Motor neuron (in vitro differentiated cells): ENCODE measurements around the gene LCE2C. TPM values are rescaled to one million over a fixed set of nuclear protein-coding genes. Genes with fewer than 3 reads are reported as not detected.

Source experiments
- total RNA-seq, 8 experiments: library from RNA; unstranded; fragments of 300-600 nt; gene quantifications; 2 replicates each; pipeline versions ENCODE4 v1.2.3 to v1.2.4, GENCODE V29; 2022

Gene LCE2C
- total RNA-seq, 8 experiments from 2014 or later, result 1.4 TPM; not detected in 7

Other genes starting within 250 kb of the LCE2C start
- gene LCE5A, start 164.5 kb upstream of the LCE2C start, total RNA-seq, result 1 to 10 TPM in 1 of 8 experiments, under 1 TPM in 2, not detected in 5; 0.25 to 1.1 (median 0.66) TPM
- not detected for gene CRCT1, start 160.8 kb upstream of the LCE2C start, total RNA-seq
- under 1 TPM in 1 of 8 experiments, not detected in 7; 0.81 TPM for gene LCE3E, start 108.5 kb upstream of the LCE2C start, total RNA-seq
- not detected for gene LCE3D, start 94.8 kb upstream of the LCE2C start, total RNA-seq
- gene LCE3C, start 75.0 kb upstream of the LCE2C start, total RNA-seq, result 1 to 10 TPM in 1 of 8 experiments, not detected in 7; 1.3 TPM
- not detected for gene LCE3B, start 61.5 kb upstream of the LCE2C start, total RNA-seq
- not detected for gene LCE3A, start 52.2 kb upstream of the LCE2C start, total RNA-seq
- not detected for gene LCE2D, start 11.9 kb upstream of the LCE2C start, total RNA-seq
- not detected for gene LCE2B, start 10.8 kb downstream of the LCE2C start, total RNA-seq
- under 1 TPM in 1 of 8 experiments, not detected in 7; 0.62 TPM for gene LCE2A, start 23.1 kb downstream of the LCE2C start, total RNA-seq
- not detected for gene LCE4A, start 32.9 kb downstream of the LCE2C start, total RNA-seq
- gene KPRP, start 82.7 kb downstream of the LCE2C start, total RNA-seq, result 1 to 10 TPM in 1 of 8 experiments, under 1 TPM in 5, not detected in 2; 0.20 to 1.8 (median 0.37) TPM
- gene LCE1F, start 99.9 kb downstream of the LCE2C start, total RNA-seq, result not detected
- under 1 TPM in 3 of 8 experiments, not detected in 5; 0.23 to 0.95 (median 0.51) TPM for gene LCE1E, start 111.0 kb downstream of the LCE2C start, total RNA-seq
- gene LCE1D, start 121.4 kb downstream of the LCE2C start, total RNA-seq, result not detected
- gene LCE1C, start 131.4 kb downstream of the LCE2C start, total RNA-seq, result 1 to 10 TPM in 1 of 8 experiments, under 1 TPM in 1, not detected in 6; 0.76 to 1.0 TPM
- under 1 TPM in 3 of 8 experiments, not detected in 5; 0.24 to 0.66 (median 0.25) TPM for gene LCE1B, start 136.7 kb downstream of the LCE2C start, total RNA-seq
- not detected for gene LCE1A, start 152.2 kb downstream of the LCE2C start, total RNA-seq
- 1 to 10 TPM in 1 of 8 experiments, under 1 TPM in 1, not detected in 6; 0.87 to 1.7 TPM for gene LCE6A, start 167.6 kb downstream of the LCE2C start, total RNA-seq
- gene LCE7A, start 184.7 kb downstream of the LCE2C start, total RNA-seq, result 1 to 10 TPM in 1 of 8 experiments, not detected in 7; 2.4 TPM
- gene SMCP, start 203.0 kb downstream of the LCE2C start, total RNA-seq, result not detected
- gene IVL, start 233.3 kb downstream of the LCE2C start, total RNA-seq, result under 1 TPM in 5 of 8 experiments, not detected in 3; 0.13 to 0.90 (median 0.17) TPM